ENCODE data around the gene DIP2A.

DIP2A gene

GRCh38 chr21:46507562-46507961, 48.9 kb downstream of the DIP2A start:
- H3F3A ChIP-seq (ENCODE audit: control insufficient read depth, insufficient read depth), result no peaks in the 10 kb centered on the region

GRCh38 chr21:46509741-46510502, 51.2 kb downstream of the DIP2A start:
- H3K4me2 ChIP-seq (ENCODE audit: low read length), result no peak overlapping the region
- H3K36me3 ChIP-seq (ENCODE audit: control insufficient read depth, low read length), result peaks cover 11% of the 10 kb centered on the region

More at GRCh38 chr21:46507562-46507961, 48.9 kb downstream of the DIP2A start:
- H4K20me1 ChIP-seq (ENCODE audit: control insufficient read depth, insufficient read depth, low read depth, low read length), result no peaks in the 10 kb centered on the region
- no peaks in the 10 kb centered on the region for H3K27me3 ChIP-seq (ENCODE audit: control insufficient read depth, low read length)
- no peak overlapping the region for H3K27ac ChIP-seq (ENCODE audit: low read depth, low read length)
- peaks cover 17% of the 10 kb centered on the region for H3K36me3 ChIP-seq (ENCODE audit: control insufficient read depth, low read length)
- H3K4me2 ChIP-seq (ENCODE audit: low read length), result no peak overlapping the region
- H3K4me3 ChIP-seq (ENCODE audit: low read length), result no peak overlapping the region
- peaks cover 5% of the 10 kb centered on the region for H3K4me1 ChIP-seq (ENCODE audit: control insufficient read depth, low read length)
- H3K9me2 ChIP-seq (replicated peaks; ENCODE audit: control insufficient read depth, low read length), result no peaks in the 10 kb centered on the region
- H3K79me2 ChIP-seq (ENCODE audit: control insufficient read depth, low read length), result no peaks in the 10 kb centered on the region
- no peaks in the 10 kb centered on the region for H3K9me3 ChIP-seq (ENCODE audit: control insufficient read depth, insufficient read depth, low read length)
- TF ChIP-seq EZH2phosphoT487 (IDR thresholded peaks at IDR 0.05; ENCODE audit: borderline replicate concordance, low read length), result no peak
- no peak for TF ChIP-seq CTCF (IDR thresholded peaks at IDR 0.05; ENCODE audit: low read depth, low read length, poor library complexity, severe bottlenecking)

GRCh38 chr21:46515109-46515508, 56.4 kb downstream of the DIP2A start:
- no peak for TF ChIP-seq CTCF (IDR thresholded peaks at IDR 0.05; ENCODE audit: low read depth, low read length, poor library complexity, severe bottlenecking)
- no peak for TF ChIP-seq EZH2phosphoT487 (IDR thresholded peaks at IDR 0.05; ENCODE audit: borderline replicate concordance, low read length)
- Histone ChIP-seq H3K4me1 (ENCODE audit: control insufficient read depth, low read length) (peaks cover 9% of the 10 kb centered on the region), H3K27ac (ENCODE audit: low read depth, low read length) (no peak overlapping the region), H3K36me3 (ENCODE audit: control insufficient read depth, low read length) (peaks cover 11% of the 10 kb centered on the region), H3K27me3 (ENCODE audit: control insufficient read depth, low read length) (no peaks in the 10 kb centered on the region), H3F3A (ENCODE audit: control insufficient read depth, insufficient read depth) (peaks cover 3% of the 10 kb centered on the region; the same call in 1 of the 2 replicates), H3K79me2 (ENCODE audit: control insufficient read depth, low read length) (no peaks in the 10 kb centered on the region), H4K20me1 (ENCODE audit: control insufficient read depth, insufficient read depth, low read depth, low read length) (no peaks in the 10 kb centered on the region), H3K4me2 (ENCODE audit: low read length) (no peak overlapping the region), H3K4me3 (ENCODE audit: low read length) (no peak overlapping the region), H3K9me3 (ENCODE audit: control insufficient read depth, insufficient read depth, low read length) (no peaks in the 10 kb centered on the region), H3K9me2 (replicated peaks; ENCODE audit: control insufficient read depth, low read length) (no peaks in the 10 kb centered on the region)

More at GRCh38 chr21:46509741-46510502, 51.2 kb downstream of the DIP2A start:
- no peak overlapping the region for H3K4me3 ChIP-seq (ENCODE audit: low read length)
- no peak for TF ChIP-seq EZH2phosphoT487 (IDR thresholded peaks at IDR 0.05; ENCODE audit: borderline replicate concordance, low read length)
- TF ChIP-seq CTCF (IDR thresholded peaks at IDR 0.05; ENCODE audit: low read depth, low read length, poor library complexity, severe bottlenecking), result no peak
- no peaks in the 10 kb centered on the region for H3K27me3 ChIP-seq (ENCODE audit: control insufficient read depth, low read length)
- H4K20me1 ChIP-seq (ENCODE audit: control insufficient read depth, insufficient read depth, low read depth, low read length), result no peaks in the 10 kb centered on the region
- no peaks in the 10 kb centered on the region for H3K9me2 ChIP-seq (replicated peaks; ENCODE audit: control insufficient read depth, low read length)
- H3K79me2 ChIP-seq (ENCODE audit: control insufficient read depth, low read length), result no peaks in the 10 kb centered on the region
- peaks cover 2% of the 10 kb centered on the region for H3K4me1 ChIP-seq (ENCODE audit: control insufficient read depth, low read length)
- no peaks in the 10 kb centered on the region for H3K9me3 ChIP-seq (ENCODE audit: control insufficient read depth, insufficient read depth, low read length)
- no peak overlapping the region for H3K27ac ChIP-seq (ENCODE audit: low read depth, low read length)
- H3F3A ChIP-seq (ENCODE audit: control insufficient read depth, insufficient read depth), result no peaks in the 10 kb centered on the region
